Activated CD8-positive, alpha-beta T cell treated with anti-CD3 and anti-CD28 coated beads, Interleukin-2, amount 10 ng/mL, durations not matched to agents 7 days and 5 days (primary cell): ENCODE results near the gene JADE2. TPM values are rescaled to one million over a fixed set of nuclear protein-coding genes. Genes with fewer than 3 reads are reported as not detected.

Experiments
- ATAC-seq: fragments of 150-1000 bp; cut with Tn5 transposase; one replicate; pipeline ENCODE4 v1.10.0; 2021; ENCODE audit warnings: moderate library complexity
- CTCF ChIA-PET: fragments of 350-600 bp; sonication (Branson Sonifier 250); formaldehyde crosslinking; loops from one replicate; lab custom pipeline; 2021; ENCODE audit warnings: antibody characterized with exemption; lab: Charles Lee
- POLR2A ChIA-PET: fragments of 350-600 bp; sonication (Branson Sonifier 250); formaldehyde crosslinking; loops from one replicate; lab custom pipeline; 2021; ENCODE audit warnings: antibody characterized with exemption; lab: Charles Lee
- DNase-seq: peaks from one replicate; pipeline ENCODE4 v3.0.0-alpha.2; 2020
- H3K27ac Mint-ChIP-seq: one replicate; pipeline ENCODE4 v1.8.0; 2021; ENCODE audit warnings: mild to moderate bottlenecking, mixed read lengths
- H3K27me3 Mint-ChIP-seq: one replicate; pipeline ENCODE4 v1.8.0; 2021; ENCODE audit warnings: low read depth, mixed read lengths
- H3K36me3 Mint-ChIP-seq: one replicate; pipeline ENCODE4 v1.8.0; 2021; ENCODE audit warnings: low read depth, mixed read lengths
- H3K4me1 Mint-ChIP-seq: one replicate; pipeline ENCODE4 v1.8.0; 2021; ENCODE audit warnings: low read depth, mixed read lengths
- H3K4me3 Mint-ChIP-seq: one replicate; pipeline ENCODE4 v1.8.0; 2021; ENCODE audit warnings: mild to moderate bottlenecking, mixed read lengths
- H3K9me3 Mint-ChIP-seq: one replicate; pipeline ENCODE4 v1.8.0; 2022; ENCODE audit warnings: mixed read lengths; ENCODE audit not compliant: insufficient read depth
- total RNA-seq, 2 experiments: library from RNA; stranded (reverse); gene quantifications; one replicate each; pipeline ENCODE4 v1.2.3, GENCODE V29; 2021

The JADE2 gene
- total RNA-seq, 2 experiments from 2014 or later = 79.9 to 86.0 TPM

- Mint-ChIP-seq H3K27ac (peak overlapping the region; percentile 98), H3K27me3 (peaks cover 17% of the 10 kb centered on the region), H3K4me3 (peak overlapping the region; percentile 88), H3K4me1 (peaks cover 31% of the 10 kb centered on the region), H3K9me3 (no peaks in the 10 kb centered on the region), H3K36me3 (peaks cover 5% of the 10 kb centered on the region)
- ATAC-seq (peak; percentile 4), DNase-seq (peak; percentile 71)
- ChIA-PET CTCF (interaction anchor here (0.8 to 1.8 kb wide), 7 partner anchors 10 to 221 kb away, joined by 3 to 9 read pairs (median 3); partner anchors contain the start of genes CAMLG and CDKN2AIPNL), POLR2A (interaction anchor here (0.5 to 6.4 kb wide), 29 partner anchors 9 to 885 kb away, joined by 3 to 45 read pairs (median 4); partner anchors contain the start of genes CDKN2AIPNL, DDX46, PPP2CA and UBE2B)
Measured at GRCh38 chr5:134524272-134524825, 1.1 kb upstream of the JADE2 start.

- peaks cover 34% of the 10 kb centered on the region for H3K4me1 Mint-ChIP-seq
- H3K27ac Mint-ChIP-seq = peak overlapping the region; percentile 98
- peaks cover 5% of the 10 kb centered on the region for H3K36me3 Mint-ChIP-seq
- DNase-seq (peak; percentile 75), ATAC-seq (peak; percentile 20)
- POLR2A ChIA-PET = interaction anchor here (0.6 to 6.4 kb wide), 25 partner anchors 8 to 387 kb away, joined by 3 to 45 read pairs (median 5); partner anchors contain the start of genes CDKL3, CDKN2AIPNL, PPP2CA and SKP1
- CTCF ChIA-PET = interaction anchor here (0.8 to 4.5 kb wide), 9 partner anchors 15 to 153 kb away, joined by 3 to 34 read pairs (median 4); no protein-coding TSS in a partner anchor
- H3K4me3 Mint-ChIP-seq = peak overlapping the region; percentile 88
- H3K27me3 Mint-ChIP-seq = peaks cover 8% of the 10 kb centered on the region
- no peaks in the 10 kb centered on the region for H3K9me3 Mint-ChIP-seq
Measured at GRCh38 chr5:134525683-134526482, 413 bp downstream of the JADE2 start.

- ATAC-seq = peak; percentile 37
- H3K27me3 Mint-ChIP-seq = peaks cover 5% of the 10 kb centered on the region
Measured at GRCh38 chr5:134526483-134527155, 1.1 kb downstream of the JADE2 start.

GRCh38 chr5:134527156-134527960 lies 1.9 kb downstream of the JADE2 start:
- H3K36me3 Mint-ChIP-seq = peaks cover 5% of the 10 kb centered on the region
- H3K9me3 Mint-ChIP-seq = no peaks in the 10 kb centered on the region
- H3K4me1 Mint-ChIP-seq = peaks cover 36% of the 10 kb centered on the region
- H3K27me3 Mint-ChIP-seq = peaks cover under 1% of the 10 kb centered on the region
- ATAC-seq (peak; percentile 60), DNase-seq (peak; percentile 83)
- POLR2A ChIA-PET = interaction anchor here (0.7 to 6.4 kb wide), 11 partner anchors 9 to 350 kb away, joined by 3 to 45 read pairs (median 5); partner anchors contain the start of genes CDKN2AIPNL, PPP2CA, SKP1 and UBE2B
- peak overlapping the region; percentile 88 for H3K4me3 Mint-ChIP-seq
- CTCF ChIA-PET = interaction anchor here (0.9 to 4.5 kb wide), 21 partner anchors 9 to 301 kb away, joined by 3 to 34 read pairs (median 4); partner anchors contain the start of genes CDKN2AIPNL and PPP2CA
- peak overlapping the region; percentile 93 for H3K27ac Mint-ChIP-seq

More at GRCh38 chr5:134526483-134527155, 1.1 kb downstream of the JADE2 start:
- POLR2A ChIA-PET = interaction anchor here (0.6 to 6.4 kb wide), 23 partner anchors 11 to 388 kb away, joined by 3 to 45 read pairs (median 5); partner anchors contain the start of genes CDKL3, CDKN2AIPNL, PPP2CA and SKP1
- peaks cover 36% of the 10 kb centered on the region for H3K4me1 Mint-ChIP-seq
- H3K9me3 Mint-ChIP-seq = no peaks in the 10 kb centered on the region
- peaks cover 5% of the 10 kb centered on the region for H3K36me3 Mint-ChIP-seq
- DNase-seq = peak; percentile 84
- peak overlapping the region; percentile 93 for H3K27ac Mint-ChIP-seq
- CTCF ChIA-PET = interaction anchor here (0.8 to 4.5 kb wide), 17 partner anchors 11 to 300 kb away, joined by 3 to 34 read pairs (median 5); partner anchors contain the start of genes CDKN2AIPNL and PPP2CA
- H3K4me3 Mint-ChIP-seq = peak overlapping the region; percentile 88

- Mint-ChIP-seq H3K4me3 (peak overlapping the region; percentile 88), H3K36me3 (peaks cover 5% of the 10 kb centered on the region), H3K27ac (peak overlapping the region; percentile 93), H3K9me3 (no peaks in the 10 kb centered on the region), H3K27me3 (no peaks in the 10 kb centered on the region), H3K4me1 (peaks cover 38% of the 10 kb centered on the region)
- POLR2A ChIA-PET = interaction anchor here (0.8 to 6.4 kb wide), 9 partner anchors 8 to 351 kb away, joined by 3 to 45 read pairs (median 4); partner anchors contain the start of genes CDKN2AIPNL, PPP2CA, SKP1 and UBE2B
- CTCF ChIA-PET = interaction anchor here (0.7 to 4.5 kb wide), 18 partner anchors 8 to 302 kb away, joined by 3 to 34 read pairs (median 6); partner anchors contain the start of genes CDKN2AIPNL and PPP2CA
- DNase-seq = no peak
- ATAC-seq = no peak
Measured at GRCh38 chr5:134527961-134528424, 2.5 kb downstream of the JADE2 start.

- ChIA-PET POLR2A (interaction anchor here (0.8 to 6.4 kb wide), 6 partner anchors 8 to 303 kb away, joined by 3 to 45 read pairs (median 4); partner anchors contain the start of genes CDKN2AIPNL and PPP2CA), CTCF (interaction anchor here (0.7 to 4.5 kb wide), 12 partner anchors 8 to 302 kb away, joined by 3 to 34 read pairs (median 6); partner anchors contain the start of gene PPP2CA)
- H3K36me3 Mint-ChIP-seq = peaks cover 5% of the 10 kb centered on the region
- H3K4me3 Mint-ChIP-seq = peak overlapping the region; percentile 88
- no peak overlapping the region for H3K27ac Mint-ChIP-seq
- peaks cover 37% of the 10 kb centered on the region for H3K4me1 Mint-ChIP-seq
- no peaks in the 10 kb centered on the region for H3K9me3 Mint-ChIP-seq
- no peak for DNase-seq
- H3K27me3 Mint-ChIP-seq = no peaks in the 10 kb centered on the region
- ATAC-seq = no peak
Measured at GRCh38 chr5:134528556-134528955, 3.1 kb downstream of the JADE2 start.

- peaks cover 5% of the 10 kb centered on the region for H3K36me3 Mint-ChIP-seq
- H3K27ac Mint-ChIP-seq = no peak overlapping the region
- H3K27me3 Mint-ChIP-seq = no peaks in the 10 kb centered on the region
- ATAC-seq (no peak), DNase-seq (no peak)
- POLR2A ChIA-PET = interaction anchor here (6.4 kb wide), 1 partner anchor 14 kb away, joined by 45 read pairs; no protein-coding TSS in a partner anchor
- CTCF ChIA-PET = interaction anchor here (4.5 kb wide), 1 partner anchor 16 kb away, joined by 34 read pairs; no protein-coding TSS in a partner anchor
- H3K4me3 Mint-ChIP-seq = no peak overlapping the region
- no peaks in the 10 kb centered on the region for H3K9me3 Mint-ChIP-seq
- H3K4me1 Mint-ChIP-seq = peaks cover 31% of the 10 kb centered on the region
Measured at GRCh38 chr5:134529460-134529859, 4.0 kb downstream of the JADE2 start.

- ATAC-seq (no peak), DNase-seq (no peak)
- ChIA-PET POLR2A (interaction anchor here (1.0 kb wide), 1 partner anchor 11 kb away, joined by 3 read pairs; no protein-coding TSS in a partner anchor), CTCF (interaction anchor here (1.0 to 4.5 kb wide), 4 partner anchors 13 to 119 kb away, joined by 5 to 34 read pairs (median 8); partner anchors contain the start of gene CDKN2AIPNL)
- H3K4me3 Mint-ChIP-seq = no peak overlapping the region
- H3K27ac Mint-ChIP-seq = peak overlapping the region; percentile 13
- H3K4me1 Mint-ChIP-seq = peaks cover 40% of the 10 kb centered on the region
- peaks cover 5% of the 10 kb centered on the region for H3K36me3 Mint-ChIP-seq
- H3K27me3 Mint-ChIP-seq = no peaks in the 10 kb centered on the region
- no peaks in the 10 kb centered on the region for H3K9me3 Mint-ChIP-seq
Measured at GRCh38 chr5:134530301-134531077, 5.0 kb downstream of the JADE2 start.

GRCh38 chr5:134533115-134533815 lies 7.8 kb downstream of the JADE2 start:
- DNase-seq (no peak), ATAC-seq (no peak)
- Mint-ChIP-seq H3K4me3 (no peak overlapping the region), H3K9me3 (no peaks in the 10 kb centered on the region), H3K27ac (no peak overlapping the region), H3K36me3 (peaks cover 21% of the 10 kb centered on the region), H3K27me3 (no peaks in the 10 kb centered on the region), H3K4me1 (peaks cover 59% of the 10 kb centered on the region)
- ChIA-PET CTCF (interaction anchor here (2.0 to 2.7 kb wide), 2 partner anchors 44 to 54 kb away, joined by 6 to 9 read pairs; no protein-coding TSS in a partner anchor), POLR2A (interaction anchor here (1.0 to 2.4 kb wide), 4 partner anchors 8 to 356 kb away, joined by 3 to 7 read pairs (median 4); partner anchors contain the start of genes CDKN2AIPNL, JADE2 and SKP1)
